Memory B cell (primary cell): Measurements from ENCODE around the gene MIPOL1.
"Not testable (repeated sequence)": the region's sequence is repeated elsewhere in the genome, so short reads cannot be mapped to it uniquely, and the experiment has no call there.

Experiments
- ATAC-seq: fragments of 150-1000 bp; cut with Tn5 transposase; 2 replicates; pipeline ENCODE4 v1.10.0; 2021; ENCODE audit warnings: low read depth, mild to moderate bottlenecking, moderate library complexity
- DNase-seq, 2 donors: peaks; one replicate each; pipeline ENCODE4 v3.0.0; 2022; ENCODE audit warnings: low spot score in 2 of 2
- H3K27ac Mint-ChIP-seq: one replicate; pipeline ENCODE4 v1.8.0; 2022; ENCODE audit warnings: mild to moderate bottlenecking, moderate library complexity, mixed read lengths
- H3K27me3 Mint-ChIP-seq: one replicate; pipeline ENCODE4 v1.8.0; 2022; ENCODE audit warnings: mixed read lengths
- H3K36me3 Mint-ChIP-seq: one replicate; pipeline ENCODE4 v1.8.0; 2022; ENCODE audit warnings: mild to moderate bottlenecking, mixed read lengths
- H3K4me1 Mint-ChIP-seq: one replicate; pipeline ENCODE4 v1.8.0; 2022; ENCODE audit warnings: mixed read lengths
- H3K4me3 Mint-ChIP-seq: one replicate; pipeline ENCODE4 v1.8.0; 2022; ENCODE audit warnings: mild to moderate bottlenecking, moderate library complexity, mixed read lengths
- H3K9me3 Mint-ChIP-seq: one replicate; pipeline ENCODE4 v1.8.0; 2022; ENCODE audit warnings: mixed read lengths

The MIPOL1 gene

DNA sequence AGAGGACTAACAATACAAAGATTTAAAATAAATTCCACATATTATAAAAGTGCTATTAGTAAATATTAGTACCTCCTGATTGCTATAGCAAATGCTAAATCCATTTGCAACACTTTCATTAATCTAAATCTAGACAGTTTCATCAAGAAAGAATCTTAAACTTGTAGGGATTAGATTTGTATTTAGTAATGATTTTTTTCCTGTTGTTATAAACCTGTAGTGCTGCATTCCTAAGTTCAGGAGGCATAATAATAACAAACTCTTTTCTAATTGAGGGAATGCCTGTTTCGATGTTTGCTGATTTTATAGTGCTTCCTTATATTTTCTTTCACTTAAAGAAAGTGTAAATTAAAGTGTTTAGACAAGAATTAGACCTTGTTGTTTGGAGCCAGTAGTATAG is 231.2 kb downstream of the MIPOL1 start:
- Mint-ChIP-seq H3K4me1 (no peaks in the 10 kb centered on the region), H3K4me3 (no peak overlapping the region), H3K27ac (no peak overlapping the region), H3K9me3 (peaks cover 9% of the 10 kb centered on the region), H3K36me3 (no peaks in the 10 kb centered on the region), H3K27me3 (no peaks in the 10 kb centered on the region)
- no peak for ATAC-seq
- no peak for DNase-seq

DNA sequence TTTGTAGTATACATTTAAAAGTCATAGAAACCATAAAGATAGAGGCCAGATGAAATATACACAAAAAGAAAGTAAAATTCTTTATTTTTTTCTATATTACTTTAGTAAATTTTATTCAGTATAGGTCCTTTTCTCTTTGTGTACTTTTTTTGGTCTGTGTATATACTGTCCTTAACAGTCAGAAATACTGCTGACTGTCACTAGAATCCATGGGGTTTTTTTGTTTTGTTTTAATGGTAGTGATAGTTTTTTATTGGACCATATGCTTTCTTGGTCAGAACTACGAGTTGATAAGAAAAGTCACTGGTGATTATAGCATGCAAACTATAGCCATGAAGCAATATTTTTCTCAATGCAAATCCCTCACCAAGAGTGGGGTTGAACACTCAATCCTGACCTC is 231.9 kb downstream of the MIPOL1 start:
- H3K4me3 Mint-ChIP-seq = no peak overlapping the region
- no peak overlapping the region for H3K27ac Mint-ChIP-seq
- ATAC-seq (no peak), DNase-seq (no peak)
- H3K36me3 Mint-ChIP-seq = no peaks in the 10 kb centered on the region
- H3K4me1 Mint-ChIP-seq = no peaks in the 10 kb centered on the region
- peaks cover 8% of the 10 kb centered on the region for H3K9me3 Mint-ChIP-seq
- no peaks in the 10 kb centered on the region for H3K27me3 Mint-ChIP-seq

- Mint-ChIP-seq H3K27ac (no peak overlapping the region), H3K27me3 (no peaks in the 10 kb centered on the region), H3K9me3 (peaks cover 3% of the 10 kb centered on the region), H3K4me3 (no peak overlapping the region), H3K36me3 (no peaks in the 10 kb centered on the region), H3K4me1 (no peaks in the 10 kb centered on the region)
- DNase-seq (no peak), ATAC-seq (no peak)
Measured at GRCh38 chr14:37434867-37435266, 237.1 kb downstream of the MIPOL1 start.

DNA sequence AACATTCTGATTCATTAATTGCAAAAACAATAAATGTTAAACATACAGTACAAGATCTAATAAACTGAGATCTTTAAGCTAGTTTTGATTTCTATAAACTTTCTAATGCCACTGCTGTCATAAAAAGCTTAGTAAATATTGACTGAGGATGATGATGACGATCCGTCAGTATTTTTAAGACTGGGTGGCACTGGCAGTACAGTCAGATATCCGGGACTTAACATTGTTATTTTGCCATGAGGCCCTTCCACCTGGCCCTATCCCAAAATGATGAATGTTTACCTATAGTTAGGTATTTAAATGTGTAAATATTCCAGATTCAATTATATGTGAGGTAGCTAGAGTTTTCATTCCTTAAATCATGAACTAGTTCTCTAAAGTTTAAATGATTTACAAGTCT is 238.8 kb downstream of the MIPOL1 start:
- Mint-ChIP-seq H3K36me3 (no peaks in the 10 kb centered on the region), H3K9me3 (peaks cover 3% of the 10 kb centered on the region), H3K27me3 (no peaks in the 10 kb centered on the region), H3K4me3 (no peak overlapping the region), H3K27ac (no peak overlapping the region), H3K4me1 (no peaks in the 10 kb centered on the region)
- DNase-seq (no peak), ATAC-seq (no peak)

DNA sequence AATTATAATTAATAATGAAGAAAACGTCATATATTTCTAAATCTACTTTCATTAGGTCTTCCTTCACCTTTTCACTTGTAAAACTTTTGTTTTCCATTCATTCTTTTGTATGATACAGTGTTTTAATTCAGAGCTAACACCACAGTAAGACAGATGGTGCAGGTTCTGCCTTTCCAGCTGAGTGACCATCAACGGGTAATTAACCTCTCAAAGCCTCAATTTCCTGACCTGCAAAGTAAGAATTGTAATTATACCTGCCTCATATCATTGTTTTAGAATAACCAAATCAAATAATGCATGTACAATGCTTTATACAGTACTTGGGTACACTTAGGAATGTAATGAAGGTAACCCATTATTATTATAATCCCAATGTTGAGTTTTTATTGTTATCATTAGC is 239.8 kb downstream of the MIPOL1 start:
- H3K27me3 Mint-ChIP-seq = no peaks in the 10 kb centered on the region
- DNase-seq (no peak), ATAC-seq (no peak)
- H3K4me1 Mint-ChIP-seq = no peaks in the 10 kb centered on the region
- H3K4me3 Mint-ChIP-seq = no peak overlapping the region
- no peaks in the 10 kb centered on the region for H3K36me3 Mint-ChIP-seq
- peaks cover 1% of the 10 kb centered on the region for H3K9me3 Mint-ChIP-seq
- no peak overlapping the region for H3K27ac Mint-ChIP-seq

GRCh38 chr14:37438444-37438843 is 240.7 kb downstream of the MIPOL1 start:
- ATAC-seq (no peak), DNase-seq (no peak)
- Mint-ChIP-seq H3K4me3 (no peak overlapping the region), H3K27ac (no peak overlapping the region), H3K4me1 (no peaks in the 10 kb centered on the region), H3K9me3 (peaks cover 1% of the 10 kb centered on the region), H3K36me3 (no peaks in the 10 kb centered on the region), H3K27me3 (no peaks in the 10 kb centered on the region)

GRCh38 chr14:37443461-37443860 is 245.7 kb downstream of the MIPOL1 start:
- DNase-seq = no peak

GRCh38 chr14:37447883-37448391 is 250.2 kb downstream of the MIPOL1 start:
- no peaks in the 10 kb centered on the region for H3K27me3 Mint-ChIP-seq
- DNase-seq (no peak), ATAC-seq (no peak)
- H3K4me1 Mint-ChIP-seq = no peaks in the 10 kb centered on the region
- H3K4me3 Mint-ChIP-seq = no peak overlapping the region
- H3K9me3 Mint-ChIP-seq = peaks cover 2% of the 10 kb centered on the region
- H3K36me3 Mint-ChIP-seq = no peaks in the 10 kb centered on the region
- H3K27ac Mint-ChIP-seq = no peak overlapping the region

More at GRCh38 chr14:37443461-37443860, 245.7 kb downstream of the MIPOL1 start:
- no peaks in the 10 kb centered on the region for H3K4me1 Mint-ChIP-seq
- no peaks in the 10 kb centered on the region for H3K36me3 Mint-ChIP-seq
- ATAC-seq = no peak
- no peaks in the 10 kb centered on the region for H3K27me3 Mint-ChIP-seq
- no peak overlapping the region for H3K4me3 Mint-ChIP-seq
- H3K27ac Mint-ChIP-seq = no peak overlapping the region
- H3K9me3 Mint-ChIP-seq = no peaks in the 10 kb centered on the region

DNA sequence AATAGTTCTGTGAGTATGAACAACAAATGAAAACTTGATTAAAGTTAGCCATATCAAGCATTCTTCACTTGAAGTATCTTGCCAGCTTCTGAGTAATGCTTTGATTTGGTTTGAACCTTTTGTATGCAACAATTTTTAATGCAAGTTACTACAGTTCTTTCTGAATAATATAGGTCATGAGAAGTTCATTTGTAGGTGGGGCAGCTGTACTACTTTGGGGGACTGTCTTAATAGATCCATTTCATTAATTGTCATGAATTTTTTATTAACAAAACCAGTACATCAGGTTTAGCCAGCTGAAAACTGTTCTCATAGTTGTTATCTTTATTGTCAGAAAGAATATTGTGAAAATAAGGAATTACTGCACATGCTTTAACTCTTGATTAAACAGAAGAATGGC is 254.6 kb downstream of the MIPOL1 start:
- ATAC-seq = no peak
- no peak for DNase-seq
- Mint-ChIP-seq H3K27me3 (no peaks in the 10 kb centered on the region), H3K36me3 (no peaks in the 10 kb centered on the region), H3K9me3 (peaks cover 2% of the 10 kb centered on the region), H3K4me1 (no peaks in the 10 kb centered on the region), H3K4me3 (no peak overlapping the region), H3K27ac (no peak overlapping the region)

DNA sequence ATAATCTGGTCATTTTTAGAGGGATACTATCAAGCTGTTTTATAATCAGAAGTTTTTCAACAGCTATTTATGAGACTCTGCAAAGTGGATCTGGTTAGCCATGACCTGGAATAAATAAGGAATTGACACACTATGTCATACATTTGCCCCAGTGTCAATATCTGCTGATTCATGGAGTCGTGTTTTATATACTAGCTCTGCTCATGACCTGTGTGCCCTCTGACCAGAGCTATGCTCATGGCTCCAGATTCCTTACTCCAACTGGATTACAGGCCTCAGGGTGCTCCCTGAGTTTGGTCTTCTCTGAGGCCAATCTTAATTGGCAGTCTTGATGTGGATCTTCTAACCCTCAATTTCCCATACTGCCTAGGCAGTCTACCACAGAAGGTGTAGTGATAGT is 256.2 kb downstream of the MIPOL1 start:
- H3K4me3 Mint-ChIP-seq = no peak overlapping the region
- no peaks in the 10 kb centered on the region for H3K27me3 Mint-ChIP-seq
- H3K4me1 Mint-ChIP-seq = no peaks in the 10 kb centered on the region
- DNase-seq = no peak
- no peaks in the 10 kb centered on the region for H3K36me3 Mint-ChIP-seq
- H3K9me3 Mint-ChIP-seq = peaks cover 4% of the 10 kb centered on the region
- no peak overlapping the region for H3K27ac Mint-ChIP-seq
- no peak for ATAC-seq

GRCh38 chr14:37457334-37457733 is 259.6 kb downstream of the MIPOL1 start:
- no peaks in the 10 kb centered on the region for H3K27me3 Mint-ChIP-seq
- no peaks in the 10 kb centered on the region for H3K36me3 Mint-ChIP-seq
- DNase-seq (no peak), ATAC-seq (no peak)
- no peak overlapping the region for H3K4me3 Mint-ChIP-seq
- H3K4me1 Mint-ChIP-seq = no peaks in the 10 kb centered on the region
- H3K9me3 Mint-ChIP-seq = peaks cover 10% of the 10 kb centered on the region
- no peak overlapping the region for H3K27ac Mint-ChIP-seq

GRCh38 chr14:37462426-37462825 is 264.7 kb downstream of the MIPOL1 start:
- DNase-seq, ATAC-seq, H3K36me3 Mint-ChIP-seq, H3K27ac Mint-ChIP-seq, H3K4me1 Mint-ChIP-seq, H3K27me3 Mint-ChIP-seq, H3K4me3 Mint-ChIP-seq: not testable (repeated sequence)
- peaks cover 21% of the 10 kb centered on the region for H3K9me3 Mint-ChIP-seq

GRCh38 chr14:37464192-37464858 is 266.6 kb downstream of the MIPOL1 start:
- H3K4me3 Mint-ChIP-seq = no peak overlapping the region
- no peak for DNase-seq
- H3K36me3 Mint-ChIP-seq = no peaks in the 10 kb centered on the region
- H3K27ac Mint-ChIP-seq = no peak overlapping the region
- H3K4me1 Mint-ChIP-seq = no peaks in the 10 kb centered on the region
- H3K27me3 Mint-ChIP-seq = no peaks in the 10 kb centered on the region
- peaks cover 19% of the 10 kb centered on the region for H3K9me3 Mint-ChIP-seq
- no peak for ATAC-seq

- Mint-ChIP-seq H3K9me3 (peaks cover 24% of the 10 kb centered on the region), H3K4me1 (no peaks in the 10 kb centered on the region), H3K4me3 (no peak overlapping the region), H3K27me3 (no peaks in the 10 kb centered on the region), H3K27ac (no peak overlapping the region), H3K36me3 (no peaks in the 10 kb centered on the region)
- ATAC-seq (no peak), DNase-seq (no peak)
Measured at GRCh38 chr14:37466003-37466622, 268.4 kb downstream of the MIPOL1 start.

DNA sequence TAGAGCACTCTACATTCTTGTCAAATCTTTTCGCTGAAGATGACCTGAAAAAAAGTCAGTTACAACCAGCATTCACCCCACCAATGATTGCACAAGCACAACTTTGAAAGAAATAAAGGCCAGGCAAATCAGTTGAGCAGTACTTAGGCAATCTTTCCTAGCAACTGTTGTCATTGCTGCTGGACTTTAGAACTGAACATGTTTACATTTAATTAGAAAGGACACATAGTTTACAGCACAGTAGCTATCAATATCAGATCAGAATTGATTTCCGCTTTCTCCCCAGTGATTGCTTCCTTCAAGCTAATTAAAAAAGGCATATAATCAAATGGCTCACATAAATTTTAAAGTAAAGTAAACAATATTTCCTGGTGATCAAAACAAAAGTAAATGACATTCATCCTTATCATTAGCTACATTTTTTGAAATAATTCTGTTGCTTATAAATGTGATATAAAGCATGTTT is 268.9 kb downstream of the MIPOL1 start:
- ATAC-seq (no peak), DNase-seq (no peak)
- Mint-ChIP-seq H3K36me3 (no peaks in the 10 kb centered on the region), H3K4me1 (no peaks in the 10 kb centered on the region), H3K4me3 (no peak overlapping the region), H3K9me3 (peaks cover 22% of the 10 kb centered on the region), H3K27ac (no peak overlapping the region), H3K27me3 (no peaks in the 10 kb centered on the region)
